NT2/D1 (cell line): Measurements from ENCODE around the gene HNRNPAB.

ENCODE experiments used
- SUZ12 ChIP-seq: IDR thresholded peaks from 2 replicates; pipeline ENCODE4 v1.6.1; 2011; ENCODE audit not compliant: insufficient read length, insufficient read depth; ENCODE audit errors: extremely low read depth
- YY1 ChIP-seq: IDR thresholded peaks from 2 replicates; pipeline ENCODE4 v1.6.1; 2011; ENCODE audit not compliant: insufficient read length, insufficient read depth
- ZNF274 ChIP-seq: IDR thresholded peaks from 2 replicates; pipeline ENCODE4 v1.6.1; 2011; ENCODE audit warnings: mild to moderate bottlenecking, low read depth, low read length

DNA sequence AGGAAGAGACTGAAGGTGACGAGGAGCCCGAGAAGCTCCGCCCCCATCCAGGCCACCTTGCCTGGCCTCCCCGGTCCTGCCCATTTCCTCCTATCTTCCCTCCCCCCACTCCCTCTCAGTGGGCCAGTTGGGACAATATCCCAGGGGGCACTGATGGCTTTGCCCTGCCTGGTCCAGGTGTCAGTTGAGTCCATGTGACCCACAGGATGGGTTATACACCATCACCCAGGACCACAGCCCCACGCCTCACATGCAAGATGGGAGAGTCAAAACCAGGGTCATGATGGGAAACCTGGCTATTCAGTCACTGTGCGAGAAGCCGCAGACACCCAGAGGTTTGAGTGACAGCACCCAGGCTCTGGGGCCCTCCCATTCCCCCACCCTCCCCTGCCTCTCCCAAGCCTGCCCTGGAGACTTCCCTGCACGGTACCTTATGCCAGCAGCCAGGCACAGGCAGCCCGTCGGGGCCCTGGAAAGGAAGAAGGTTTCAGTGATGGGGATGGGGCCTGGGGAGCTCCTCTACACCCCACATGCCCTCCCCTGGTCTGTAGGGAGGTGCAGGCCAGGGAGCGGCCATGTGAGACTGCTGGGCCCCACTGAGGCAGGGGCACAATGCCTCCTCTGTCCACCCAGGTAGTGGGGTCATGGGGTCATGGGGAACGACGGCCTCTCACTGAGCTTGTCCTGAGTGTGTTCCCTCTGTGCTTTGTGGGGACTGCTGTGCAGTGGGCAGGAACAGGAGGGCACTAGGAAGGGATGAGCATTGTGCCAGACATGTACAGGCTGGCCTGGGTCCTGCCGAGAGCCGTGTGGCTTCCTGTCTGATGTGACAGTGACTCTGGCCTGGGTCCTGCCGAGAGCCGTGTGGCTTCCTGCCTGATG lies 34.6 kb downstream of the HNRNPAB start:
- TF ChIP-seq YY1 (no peak), ZNF274 (no peak), SUZ12 (no peak)
